ENCODE data around the gene ATP1A1.

Gene ATP1A1

GRCh38 chr1:116389013-116389412 is 16.0 kb downstream of the ATP1A1 start:
- Histone ChIP-seq H3K4me1 (ENCODE audit: control insufficient read depth, insufficient read depth, low read length) (no peaks in the 10 kb centered on the region), H3K4me3 (ENCODE audit: low read depth, low read length) (no peak overlapping the region), H3K9me3 (ENCODE audit: control insufficient read depth, insufficient read depth, low read depth, low read length) (no peaks in the 10 kb centered on the region), H3K27ac (ENCODE audit: extremely low read depth, low read depth, low read length) (no peak overlapping the region), H3K36me3 (ENCODE audit: control insufficient read depth in 2 of 2, insufficient read depth in 1 of 2, low read length in 2 of 2) (peaks cover 42 to 99% of the 10 kb centered on the region in 2 experiments)
- TF ChIP-seq ZNF280D (tag by site-specific recombination; IDR thresholded peaks at IDR 0.05) = no peak
- no peak for TF ChIP-seq KLF10 (tag by site-specific recombination; IDR thresholded peaks at IDR 0.05)
- no peak for TF ChIP-seq KLF9 (tag by site-specific recombination; IDR thresholded peaks at IDR 0.05; ENCODE audit: low read depth)
- no peak for TF ChIP-seq ZNF660 (tag by site-specific recombination; IDR thresholded peaks at IDR 0.05)
- no peak for TF ChIP-seq HOXA7 (CRISPR knock-in tag; IDR thresholded peaks at IDR 0.05; ENCODE audit: borderline replicate concordance)
- no peak for TF ChIP-seq ZSCAN23 (tag by site-specific recombination; IDR thresholded peaks at IDR 0.05)
- TF ChIP-seq ZNF274 (IDR thresholded peaks at IDR 0.05; ENCODE audit: low read length) = no peak
- no peak for TF ChIP-seq ZNF274 (tag by site-specific recombination; IDR thresholded peaks at IDR 0.05; ENCODE audit: borderline replicate concordance)
- no peak for TF ChIP-seq KLF7 (tag by site-specific recombination; IDR thresholded peaks at IDR 0.05; ENCODE audit: borderline replicate concordance)
- no peak for TF ChIP-seq ZNF138 (tag by site-specific recombination; IDR thresholded peaks at IDR 0.05; ENCODE audit: borderline replicate concordance)
- no peak for TF ChIP-seq ZNF768 (tag by site-specific recombination; IDR thresholded peaks at IDR 0.05)
- no peak for TF ChIP-seq ZNF433 (tag by site-specific recombination; IDR thresholded peaks at IDR 0.05; ENCODE audit: low read depth)
- no peak for TF ChIP-seq ZNF677 (tag by site-specific recombination; IDR thresholded peaks at IDR 0.05)
- no peak for TF ChIP-seq ZNF776 (tag by site-specific recombination; IDR thresholded peaks at IDR 0.05; ENCODE audit: borderline replicate concordance)
- TF ChIP-seq ZBTB48 (tag by site-specific recombination; IDR thresholded peaks at IDR 0.05) = no peak
- no peak for TF ChIP-seq CTCF (tag by site-specific recombination; IDR thresholded peaks at IDR 0.05)
- TF ChIP-seq ZNF223 (tag by site-specific recombination; IDR thresholded peaks at IDR 0.05) = no peak
- no peak for TF ChIP-seq ZNF610 (tag by site-specific recombination; IDR thresholded peaks at IDR 0.05; ENCODE audit: borderline replicate concordance)
- no peak for TF ChIP-seq ZNF449 (tag by site-specific recombination; IDR thresholded peaks at IDR 0.05)
- no peak for TF ChIP-seq ZNF654 (tag by site-specific recombination; IDR thresholded peaks at IDR 0.05; ENCODE audit: low read depth)
- TF ChIP-seq ZNF214 (tag by site-specific recombination; IDR thresholded peaks at IDR 0.05; ENCODE audit: borderline replicate concordance) = no peak
- ChIA-PET POLR2A (no interaction called here), CTCF (interaction anchor here (3.3 kb wide), 1 partner anchor 96 kb away, joined by 12 read pairs; no protein-coding TSS in a partner anchor)
